Stimulated activated CD4-positive, alpha-beta T cell treated with anti-CD3 and anti-CD28 coated beads, Interleukin-15, amount 100 ng/mL, for 1 hour (primary cell): ENCODE measurements around the gene CDCA3.

ENCODE experiments used
- DNase-seq, 2 donors: peaks; one replicate each; pipeline ENCODE4 v3.0.0-alpha.2; 2020; ENCODE audit warnings: low read depth in 1 of 2, low spot score in 1 of 2

The CDCA3 gene

DNA sequence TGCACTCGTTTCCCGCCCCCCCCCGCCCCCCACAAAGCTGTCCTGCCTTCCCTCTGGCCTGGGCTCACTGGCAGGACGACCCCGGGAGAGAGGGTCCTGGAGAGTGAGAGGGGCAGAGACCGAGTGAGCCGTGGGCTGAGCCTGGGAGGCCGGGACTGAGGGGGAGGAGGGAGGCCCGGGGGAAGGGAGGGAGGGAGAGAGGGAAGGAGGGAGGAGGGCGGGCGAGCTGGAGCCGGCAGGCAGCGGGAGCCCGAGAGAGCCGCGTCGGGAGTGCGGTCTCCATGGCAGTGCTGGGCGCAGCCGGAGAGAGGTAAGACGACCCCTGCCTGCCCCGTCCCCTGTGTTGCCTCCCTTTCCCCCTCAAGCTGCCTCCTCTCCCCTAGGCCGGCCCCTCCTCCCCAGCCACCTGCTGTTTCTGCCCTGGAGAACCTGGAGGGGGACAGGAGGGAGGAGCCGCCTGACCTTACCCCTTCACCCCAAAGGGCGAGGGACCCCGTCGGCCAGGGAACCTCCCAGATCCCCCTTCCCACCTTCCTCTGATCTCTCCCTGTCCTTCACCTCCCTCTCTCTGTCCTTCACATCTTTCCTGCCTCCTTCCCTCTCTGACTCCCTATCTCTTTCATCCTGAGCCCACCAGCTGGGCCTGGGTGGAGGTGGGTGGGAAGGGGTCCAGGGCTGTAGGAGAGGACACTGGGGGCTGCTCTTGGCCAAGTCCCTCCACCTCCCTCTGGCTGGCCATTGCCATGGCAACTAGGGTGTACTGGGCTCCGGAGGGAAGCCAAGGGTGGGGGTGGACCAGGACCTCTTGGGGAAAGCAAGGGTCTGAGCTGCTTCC lies 29.3 kb downstream of the CDCA3 start, which contains the start of gene GPR162:
TSS of gene GPR162 (plus strand) at position 231 of the 835 bp plus-strand sequence. CDS start 2,078 bp downstream, outside the sequence.
- no peak for DNase-seq

- DNase-seq: no peak
Observed at GRCh38 chr12:6820166-6820565, 30.9 kb downstream of the CDCA3 start.

DNA sequence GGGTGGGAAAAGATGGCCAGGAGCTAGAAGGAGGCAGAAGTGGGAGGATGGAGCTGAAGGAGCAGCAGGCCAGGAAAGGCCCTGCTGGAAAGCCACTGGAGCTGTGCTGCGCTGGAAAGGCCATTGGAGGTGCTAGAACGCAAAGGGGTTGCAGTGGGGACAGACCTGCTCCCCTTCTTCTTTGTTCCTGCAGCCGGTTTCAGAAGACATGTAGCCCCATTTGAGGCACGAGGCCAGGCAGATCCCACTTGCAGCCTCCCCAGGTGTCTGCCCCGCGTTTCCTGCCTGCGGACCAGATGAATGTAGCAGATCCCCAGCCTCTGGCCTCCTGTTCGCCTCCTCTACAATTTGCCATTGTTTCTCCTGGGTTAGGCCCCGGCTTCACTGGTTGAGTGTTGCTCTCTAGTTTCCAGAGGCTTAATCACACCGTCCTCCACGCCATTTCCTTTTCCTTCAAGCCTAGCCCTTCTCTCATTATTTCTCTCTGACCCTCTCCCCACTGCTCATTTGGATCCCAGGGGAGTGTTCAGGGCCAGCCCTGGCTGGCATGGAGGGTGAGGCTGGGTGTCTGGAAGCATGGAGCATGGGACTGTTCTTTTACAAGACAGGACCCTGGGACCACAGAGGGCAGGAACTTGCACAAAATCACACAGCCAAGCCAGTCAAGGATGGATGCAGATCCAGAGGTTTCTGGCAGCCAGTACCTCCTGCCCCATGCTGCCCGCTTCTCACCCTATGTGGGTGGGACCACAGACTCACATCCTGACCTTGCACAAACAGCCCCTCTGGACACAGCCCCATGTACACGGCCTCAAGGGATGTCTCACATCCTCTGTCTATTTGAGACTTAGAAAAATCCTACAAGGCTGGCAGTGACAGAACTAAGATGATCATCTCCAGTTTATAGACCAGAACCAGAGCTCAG lies 31.7 kb downstream of the CDCA3 start:
- no peak for DNase-seq

- no peak for DNase-seq
Observed at GRCh38 chr12:6818645-6819044, 32.4 kb downstream of the CDCA3 start.

- DNase-seq: no peak
Observed at GRCh38 chr12:6818222-6818621, 32.9 kb downstream of the CDCA3 start.

DNA sequence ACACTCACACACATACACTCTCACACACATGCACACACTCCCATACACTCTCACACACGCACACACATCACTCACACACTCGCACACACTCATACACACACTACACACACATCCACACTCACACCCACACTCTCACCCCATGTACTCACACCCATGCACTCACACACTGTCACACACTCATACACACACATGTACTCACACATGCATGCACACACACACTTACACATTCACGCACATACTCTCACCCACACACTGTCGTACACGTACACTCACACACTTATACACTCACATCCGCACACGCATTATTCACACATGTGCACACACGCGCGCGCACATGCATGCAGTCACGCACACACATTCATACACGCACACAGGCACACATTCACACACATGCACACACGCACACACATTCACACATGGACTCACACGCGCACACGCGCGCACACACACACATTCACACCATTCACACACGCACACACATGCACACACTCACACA lies 33.4 kb downstream of the CDCA3 start:
- DNase-seq: no peak

DNA sequence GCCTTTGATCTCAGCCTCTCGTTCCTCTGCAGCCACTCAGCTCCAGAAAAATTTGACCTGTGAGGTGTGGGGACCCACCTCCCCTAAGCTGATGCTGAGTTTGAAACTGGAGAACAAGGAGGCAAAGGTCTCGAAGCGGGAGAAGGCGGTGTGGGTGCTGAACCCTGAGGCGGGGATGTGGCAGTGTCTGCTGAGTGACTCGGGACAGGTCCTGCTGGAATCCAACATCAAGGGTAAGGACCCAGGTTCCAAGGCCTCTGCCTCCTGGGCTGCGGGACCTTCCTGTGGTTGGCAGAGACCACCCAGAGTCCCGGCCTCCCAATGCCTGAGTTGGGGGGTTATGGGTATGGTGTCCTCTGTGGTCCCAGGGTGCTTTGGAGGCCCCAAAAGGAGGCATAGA lies 34.0 kb downstream of the CDCA3 start:
- DNase-seq: no peak

GRCh38 chr12:6816598-6816997 lies 34.5 kb downstream of the CDCA3 start:
- no peak for DNase-seq

- no peak for DNase-seq
Observed at GRCh38 chr12:6813363-6813762, 37.7 kb downstream of the CDCA3 start.

GRCh38 chr12:6810758-6811157 lies 40.3 kb downstream of the CDCA3 start:
- DNase-seq: no peak

DNA sequence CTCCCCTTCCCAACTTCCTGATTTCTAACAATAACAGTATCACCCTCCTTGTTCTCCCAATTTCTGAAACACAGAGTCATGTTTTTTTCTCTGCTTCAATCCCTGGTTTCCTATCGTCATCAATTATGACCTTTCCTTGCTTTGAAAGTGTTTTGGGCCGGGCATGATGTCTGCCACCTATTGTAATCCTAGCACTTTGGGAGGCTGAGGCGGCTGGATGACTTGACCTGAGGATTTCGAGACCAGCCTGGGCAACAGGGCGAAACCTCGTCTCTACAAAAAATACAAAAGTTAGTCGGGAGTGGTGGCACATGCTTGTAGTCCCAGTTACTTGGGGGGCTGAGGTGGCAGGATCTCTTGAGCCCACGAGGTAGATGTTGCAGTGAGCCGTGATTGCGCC lies 42.0 kb downstream of the CDCA3 start:
- DNase-seq: no peak

DNA sequence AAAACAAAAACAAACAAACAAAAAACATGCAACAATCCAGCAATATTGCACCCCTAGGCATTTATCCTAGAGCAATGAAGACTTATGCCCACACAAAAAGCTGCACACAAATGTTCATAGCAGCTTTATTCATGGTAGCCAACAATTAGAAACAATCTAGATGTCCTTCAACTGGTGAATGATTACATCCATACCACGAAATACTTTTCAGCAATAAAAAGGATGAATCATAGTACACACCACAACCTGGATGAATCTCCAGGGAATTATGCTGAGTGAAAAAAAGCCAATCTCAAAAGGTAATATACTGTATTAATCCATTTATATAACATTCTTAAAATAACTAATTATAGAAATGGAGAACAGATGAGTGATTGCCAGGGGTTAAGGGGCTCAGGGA lies 43.9 kb downstream of the CDCA3 start:
- DNase-seq: no peak

DNA sequence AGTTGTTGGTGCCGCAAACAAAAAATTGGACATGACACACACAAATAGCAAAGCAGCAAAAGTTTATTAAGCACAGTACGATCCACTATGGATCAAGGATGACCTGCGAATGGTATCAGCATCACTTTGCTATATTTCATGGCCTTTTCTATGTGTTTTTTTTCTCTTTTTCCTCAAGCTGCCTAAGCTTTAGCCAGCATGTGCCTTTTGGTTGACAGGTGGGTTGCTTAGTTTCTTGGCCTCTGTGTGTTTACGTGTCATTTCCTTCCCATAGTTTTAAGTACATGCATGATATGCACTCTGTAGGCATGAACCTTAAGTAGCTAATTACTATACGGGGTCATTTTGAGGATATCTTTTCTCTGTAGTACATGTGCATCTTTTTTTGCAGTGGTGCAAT lies 51.9 kb downstream of the CDCA3 start:
- no peak for DNase-seq
